Measurements from ENCODE around the gene ACTL6A. TPM values are rescaled to one million over a fixed set of nuclear protein-coding genes. Genes with fewer than 3 reads are reported as not detected.
"Not testable (repeated sequence)": the region's sequence is repeated elsewhere in the genome, so short reads cannot be mapped to it uniquely, and the experiment has no call there.

The ACTL6A gene
- 10 to 100 TPM; 37.1 to 58.1 (median 46.2) TPM for total RNA-seq

DNA sequence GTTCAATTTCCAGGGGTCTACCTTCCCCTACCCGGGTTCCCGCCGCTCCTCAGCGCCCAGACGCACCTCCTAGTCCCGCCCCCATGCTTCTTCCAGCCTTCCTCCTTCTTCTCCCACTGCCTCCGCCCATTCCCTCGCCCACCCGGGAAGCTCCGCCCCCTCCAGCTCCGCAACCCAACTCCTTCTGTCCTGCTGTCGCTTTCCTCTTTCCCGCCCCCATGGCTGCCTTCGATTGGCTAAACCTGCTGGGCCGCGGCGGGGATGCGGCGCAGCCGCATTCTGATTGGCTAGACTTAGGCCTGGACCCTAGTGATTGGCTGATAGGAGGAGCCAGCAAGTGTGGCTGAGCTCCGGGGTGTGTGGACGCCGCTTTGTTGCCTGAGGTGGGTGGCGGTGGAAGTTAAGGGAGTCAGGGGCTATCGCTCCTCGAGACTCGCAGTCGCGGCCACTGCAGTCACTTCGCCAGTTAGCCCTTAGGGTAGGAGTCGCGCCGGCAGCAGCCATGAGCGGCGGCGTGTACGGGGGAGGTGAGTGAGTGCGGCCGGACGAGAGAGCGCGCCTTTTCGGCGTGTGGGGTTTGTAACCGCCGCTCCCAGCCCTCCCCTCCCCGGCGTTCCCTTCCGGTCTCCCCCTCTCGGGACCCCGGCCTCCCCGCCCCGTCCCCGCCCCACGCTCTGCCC lies at the start of gene ACTL6A:
Gene ACTL6A, plus strand, starts transcription at position 336 of the 680 bp plus-strand sequence. Its CDS starts 167 bp downstream, at position 503.
- peaks cover 0 to 7% of the 10 kb centered on the region in 2 donors for H3K4me1 ChIP-seq
- no peaks in the 10 kb centered on the region for H3K9me3 ChIP-seq
- no peaks in the 10 kb centered on the region for H3K27me3 ChIP-seq
- TF ChIP-seq CTCF (IDR thresholded peaks at IDR 0.05) = no peak
- TF ChIP-seq POLR2AphosphoS5 (IDR thresholded peaks at IDR 0.05) = peak; percentile 69 to 79 (median 69)
- peak; percentile 43 for TF ChIP-seq POLR2A (IDR thresholded peaks at IDR 0.05)
- intact Hi-C loops (cut with DNase I; ENCODE audit: low total_unique reads) = no loop called here
- H3K27ac ChIP-seq = peak within 1 kb of the TSS; percentile 89 to 93
- no peaks in the 10 kb centered on the region for H3K36me3 ChIP-seq
- H3K4me3 ChIP-seq = peak within 1 kb of the TSS; percentile 60 to 94 (median 94)
- peak; percentile 100 for DNase-seq (ENCODE audit: low spot score in 2 of 2)

DNA sequence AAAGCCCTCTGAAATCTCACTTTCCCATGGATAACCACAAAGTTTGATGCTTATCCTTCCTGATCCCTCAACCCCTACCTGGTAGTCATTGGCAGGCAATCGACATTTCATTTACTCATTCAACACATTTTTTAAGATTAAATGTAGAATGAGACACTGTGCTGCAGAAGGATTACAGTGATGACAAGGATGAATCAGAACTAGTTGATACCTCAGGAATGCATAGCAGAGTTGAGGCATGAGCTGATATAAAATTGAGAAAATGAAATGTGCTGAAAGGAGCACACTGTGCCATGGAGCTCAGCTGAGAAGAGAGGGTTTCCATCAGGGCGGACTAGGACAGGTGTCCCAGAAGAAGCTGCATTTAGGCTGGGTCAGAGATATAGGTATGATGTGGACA lies 48.9 kb upstream of the ACTL6A start:
- TF ChIP-seq POLR2A (IDR thresholded peaks at IDR 0.05) (no peak), CTCF (IDR thresholded peaks at IDR 0.05) (no peak), POLR2AphosphoS5 (IDR thresholded peaks at IDR 0.05) (no peak)
- no peak for DNase-seq (ENCODE audit: low spot score in 2 of 2)
- Histone ChIP-seq H3K4me1 (no peaks in the 10 kb centered on the region), H3K27me3 (no peaks in the 10 kb centered on the region), H3K36me3 (no peaks in the 10 kb centered on the region), H3K9me3 (no peaks in the 10 kb centered on the region), H3K27ac (no peak overlapping the region), H3K4me3 (no peak overlapping the region)
- intact Hi-C loops (cut with DNase I; ENCODE audit: low total_unique reads) = no loop called here

DNA sequence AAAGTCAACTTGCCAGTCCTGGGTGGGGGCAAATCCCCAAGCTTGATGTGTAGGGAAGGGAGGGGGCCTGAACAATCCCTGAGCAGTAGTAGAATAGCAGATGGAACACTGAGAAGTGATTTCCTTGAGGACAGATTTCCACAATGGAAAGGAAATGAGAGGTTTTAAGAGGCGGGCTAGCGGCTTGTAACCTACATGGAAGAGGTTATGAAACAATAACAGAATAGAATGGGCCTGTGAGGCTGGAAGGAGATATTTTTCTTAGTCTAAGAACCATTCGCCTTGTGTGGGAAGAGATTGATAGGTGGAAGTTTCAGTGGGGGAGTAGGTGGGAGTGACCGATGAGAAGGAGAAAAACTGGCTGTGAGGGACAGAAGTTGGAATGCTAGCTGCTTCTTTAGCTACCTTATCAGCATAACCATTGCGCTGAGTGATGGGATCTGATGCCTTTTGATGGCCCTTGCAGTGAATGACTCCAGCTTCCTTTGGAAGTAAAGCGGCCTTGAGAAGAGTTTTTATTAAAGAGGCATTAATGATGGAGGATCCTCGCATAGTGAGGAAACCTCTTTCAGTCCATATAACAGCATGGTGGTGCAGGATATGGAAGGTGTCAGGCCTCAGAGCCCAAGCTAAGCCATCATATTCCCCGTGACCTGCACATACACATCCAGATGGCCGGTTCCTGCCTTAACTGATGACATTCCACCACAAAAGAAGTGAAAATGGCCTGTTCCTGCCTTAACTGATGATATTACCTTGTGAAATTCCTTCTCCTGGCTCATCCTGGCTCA lies 46.1 kb upstream of the ACTL6A start:
- H3K4me1 ChIP-seq; H3K27me3 ChIP-seq; H3K36me3 ChIP-seq; intact Hi-C loops (cut with DNase I; ENCODE audit: low total_unique reads); H3K4me3 ChIP-seq; H3K9me3 ChIP-seq; H3K27ac ChIP-seq; DNase-seq (ENCODE audit: low spot score in 2 of 2): not testable (repeated sequence)

DNA sequence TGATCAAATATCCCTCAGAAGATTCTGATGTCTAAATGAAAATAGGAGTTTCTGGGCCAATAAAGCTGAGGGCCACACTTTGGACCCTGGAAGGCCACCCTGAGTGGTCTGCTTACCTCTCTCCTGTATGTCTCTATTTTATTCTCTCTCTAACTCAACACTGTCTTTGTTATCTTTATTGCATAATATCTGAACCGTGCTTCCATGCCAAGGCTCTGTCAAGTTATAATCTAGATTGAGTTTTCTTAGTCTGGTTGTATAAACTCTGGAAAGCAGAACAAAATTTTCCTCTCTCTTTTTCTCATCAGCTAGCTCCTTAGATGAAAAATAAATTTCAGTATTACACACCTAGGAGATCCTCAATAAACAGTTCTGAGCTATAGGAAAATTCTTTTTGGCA lies 36.2 kb upstream of the ACTL6A start:
- H3K9me3 ChIP-seq = no peaks in the 10 kb centered on the region
- H3K27me3 ChIP-seq = no peaks in the 10 kb centered on the region
- DNase-seq (ENCODE audit: low spot score in 2 of 2) = no peak
- TF ChIP-seq POLR2AphosphoS5 (IDR thresholded peaks at IDR 0.05) (no peak), CTCF (IDR thresholded peaks at IDR 0.05) (no peak), POLR2A (IDR thresholded peaks at IDR 0.05) (no peak)
- peak overlapping the region in 1 of 2 donors; percentile 21 for H3K27ac ChIP-seq
- no peaks in the 10 kb centered on the region for H3K36me3 ChIP-seq
- intact Hi-C loops (cut with DNase I; ENCODE audit: low total_unique reads) = no loop called here
- no peaks in the 10 kb centered on the region for H3K4me1 ChIP-seq
- H3K4me3 ChIP-seq = no peak overlapping the region

DNA sequence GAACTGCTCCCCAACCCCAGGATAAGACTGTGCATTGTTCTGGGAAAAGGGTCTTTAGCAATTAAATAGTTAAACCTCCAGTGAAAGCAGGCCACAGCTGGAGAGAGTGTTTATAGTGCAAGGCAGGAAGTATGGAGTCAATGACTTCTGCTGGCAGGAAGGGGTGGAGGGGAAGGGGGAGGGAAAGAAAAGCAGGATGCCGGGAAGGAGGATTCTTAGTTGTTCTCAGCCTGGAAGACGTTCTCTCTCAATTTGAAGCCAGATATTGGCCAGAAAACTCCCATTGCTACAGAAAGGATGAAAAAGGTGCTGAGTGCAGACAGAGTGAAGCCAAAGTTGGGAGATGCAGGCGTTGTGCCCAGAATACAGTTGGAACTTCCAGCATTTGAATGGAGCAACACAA lies 35.7 kb upstream of the ACTL6A start:
- no peak for DNase-seq (ENCODE audit: low spot score in 2 of 2)
- Histone ChIP-seq H3K27me3 (no peaks in the 10 kb centered on the region), H3K27ac (no peak overlapping the region), H3K4me3 (peak overlapping the region in 1 of 3 donors; percentile 1), H3K36me3 (no peaks in the 10 kb centered on the region), H3K4me1 (no peaks in the 10 kb centered on the region), H3K9me3 (no peaks in the 10 kb centered on the region)
- no peak for TF ChIP-seq CTCF (IDR thresholded peaks at IDR 0.05)
- TF ChIP-seq POLR2AphosphoS5 (IDR thresholded peaks at IDR 0.05) = peak in 1 of 3 donors; percentile 51
- TF ChIP-seq POLR2A (IDR thresholded peaks at IDR 0.05) = no peak
- intact Hi-C loops (cut with DNase I; ENCODE audit: low total_unique reads) = no loop called here
